HEK293T (cell line): ENCODE measurements around the gene ITPKC.

Experiments
- BHLHE40 ChIP-seq: fragments of 450-650 bp; IDR thresholded peaks from 2 replicates; pipeline ENCODE4 v1.6.1; 2016; ENCODE audit warnings: mild to moderate bottlenecking, moderate library complexity, borderline replicate concordance
- CTBP1 ChIP-seq: fragments of 450-650 bp; IDR thresholded peaks from 2 replicates; pipeline ENCODE4 v1.6.1; 2016; ENCODE audit warnings: borderline replicate concordance
- FOXA1 ChIP-seq: fragments of 450-650 bp; IDR thresholded peaks from 2 replicates; pipeline ENCODE4 v1.6.1; 2016; ENCODE audit warnings: mild to moderate bottlenecking
- FOXK2 ChIP-seq: fragments of 450-650 bp; IDR thresholded peaks from 2 replicates; pipeline ENCODE4 v1.6.1; 2016; ENCODE audit warnings: mild to moderate bottlenecking
- HDGF ChIP-seq: fragments of 450-650 bp; IDR thresholded peaks from 2 replicates; pipeline ENCODE4 v1.6.1; 2017; ENCODE audit warnings: antibody characterized with exemption, borderline replicate concordance
- LEF1 ChIP-seq: fragments of 450-650 bp; IDR thresholded peaks from 2 replicates; pipeline ENCODE4 v1.6.1; 2017; ENCODE audit warnings: mild to moderate bottlenecking, borderline replicate concordance
- SP1 ChIP-seq: fragments of 450-650 bp; IDR thresholded peaks from 2 replicates; pipeline ENCODE4 v1.6.1; 2017
- SUZ12 ChIP-seq: fragments of 450-650 bp; IDR thresholded peaks from 2 replicates; pipeline ENCODE4 v1.6.1; 2016; ENCODE audit warnings: mild to moderate bottlenecking
- TARDBP ChIP-seq: fragments of 450-650 bp; IDR thresholded peaks from 2 replicates; pipeline ENCODE4 v1.6.1; 2016
- TF ChIP-seq, protein P1 (sequence below): fragments of 450-650 bp; IDR thresholded peaks from 2 replicates; pipeline ENCODE4 v1.6.1; 2016

GRCh38 chr19:40703029-40703755 is 13.7 kb upstream of the ITPKC start:
- no peak for TF ChIP-seq SP1
- no peak for TF ChIP-seq FOXA1
- no peak for TF ChIP-seq CTBP1
- TF ChIP-seq HDGF, result no peak
- no peak for TF ChIP-seq FOXK2
- TF ChIP-seq, protein P1, sequence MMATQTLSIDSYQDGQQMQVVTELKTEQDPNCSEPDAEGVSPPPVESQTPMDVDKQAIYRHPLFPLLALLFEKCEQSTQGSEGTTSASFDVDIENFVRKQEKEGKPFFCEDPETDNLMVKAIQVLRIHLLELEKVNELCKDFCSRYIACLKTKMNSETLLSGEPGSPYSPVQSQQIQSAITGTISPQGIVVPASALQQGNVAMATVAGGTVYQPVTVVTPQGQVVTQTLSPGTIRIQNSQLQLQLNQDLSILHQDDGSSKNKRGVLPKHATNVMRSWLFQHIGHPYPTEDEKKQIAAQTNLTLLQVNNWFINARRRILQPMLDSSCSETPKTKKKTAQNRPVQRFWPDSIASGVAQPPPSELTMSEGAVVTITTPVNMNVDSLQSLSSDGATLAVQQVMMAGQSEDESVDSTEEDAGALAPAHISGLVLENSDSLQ, result no peak
- TF ChIP-seq SUZ12, result no peak
- no peak for TF ChIP-seq LEF1
- no peak for TF ChIP-seq TARDBP
- TF ChIP-seq BHLHE40, result no peak
